ENCODE measurements around the gene SEMA4B. TPM values are rescaled to one million over a fixed set of nuclear protein-coding genes. Genes with fewer than 3 reads are reported as not detected.
"Not testable (repeated sequence)": the region's sequence is repeated elsewhere in the genome, so short reads cannot be mapped to it uniquely, and the experiment has no call there.

Gene SEMA4B
- total RNA-seq, 1 donor from 2014 or later, result 85.1 TPM

DNA sequence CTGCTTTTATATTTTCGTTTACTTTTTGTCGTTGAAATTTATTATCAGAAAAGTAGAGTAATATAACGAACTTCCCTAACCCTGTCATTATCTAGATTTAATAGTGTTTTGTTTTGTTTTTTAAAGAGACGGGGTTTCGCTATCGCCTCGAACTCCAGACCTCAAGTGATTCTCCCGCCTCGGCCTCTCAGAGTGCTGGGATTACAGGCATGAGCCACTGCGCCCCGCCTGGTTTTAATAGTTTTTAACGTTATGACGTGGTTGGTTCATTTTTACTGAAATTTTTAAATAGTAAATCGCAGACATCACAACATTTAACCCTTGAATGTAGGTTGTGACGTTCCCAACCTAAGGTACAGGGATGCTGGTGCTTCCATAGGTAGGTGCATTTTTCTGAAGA is 65.4 kb downstream of the SEMA4B start:
- H3K36me3 Mint-ChIP-seq (ENCODE audit: low read depth), result peaks cover 43% of the 10 kb centered on the region
- ChIA-PET CTCF (interaction anchor here (1.4 kb wide), 1 partner anchor 17 kb away, joined by 3 read pairs; the partner anchor contains the start of gene TTLL13), POLR2A (interaction anchor here (0.6 to 2.4 kb wide), 8 partner anchors 17 to 666 kb away, joined by 3 to 43 read pairs (median 8); partner anchors contain the start of genes CIB1, GDPGP1, HDDC3 and IQGAP1)
- H3K27ac Mint-ChIP-seq, result peak overlapping the region; percentile 91
- ATAC-seq (ENCODE audit: low read depth) (no peak), DNase-seq (no peak)
- no peaks in the 10 kb centered on the region for H3K27me3 Mint-ChIP-seq
- no peaks in the 10 kb centered on the region for H3K9me3 Mint-ChIP-seq
- peak overlapping the region; percentile 93 for H3K4me3 Mint-ChIP-seq
- intact Hi-C loops (cut with micrococcal nuclease), result no loop called here
- TF ChIP-seq CTCF (IDR thresholded peaks at IDR 0.05), result no peak
- peaks cover 56% of the 10 kb centered on the region for H3K4me1 Mint-ChIP-seq

GRCh38 chr15:90268415-90268814 is 67.3 kb downstream of the SEMA4B start:
- Mint-ChIP-seq H3K4me1 (peaks cover 65% of the 10 kb centered on the region), H3K9me3 (no peaks in the 10 kb centered on the region), H3K4me3 (peak overlapping the region; percentile 50), H3K36me3 (ENCODE audit: low read depth) (peaks cover 63% of the 10 kb centered on the region), H3K27ac (no peak overlapping the region), H3K27me3 (no peaks in the 10 kb centered on the region)
- no peak for DNase-seq
- POLR2A ChIA-PET, result interaction anchor here (0.7 kb wide), 4 partner anchors 11 to 173 kb away, joined by 3 to 12 read pairs (median 8); no protein-coding TSS in a partner anchor
- intact Hi-C loops (cut with micrococcal nuclease), result no loop called here
- TF ChIP-seq CTCF (IDR thresholded peaks at IDR 0.05), result no peak
- ATAC-seq (ENCODE audit: low read depth), result no peak
- CTCF ChIA-PET, result interaction anchor here (1.2 kb wide), 1 partner anchor 24 kb away, joined by 5 read pairs; no protein-coding TSS in a partner anchor

GRCh38 chr15:90270502-90271150 is 69.5 kb downstream of the SEMA4B start:
- H3K9me3 Mint-ChIP-seq, result no peaks in the 10 kb centered on the region
- H3K36me3 Mint-ChIP-seq (ENCODE audit: low read depth), result peaks cover 78% of the 10 kb centered on the region
- CTCF ChIA-PET, result no interaction called here
- no peak for TF ChIP-seq CTCF (IDR thresholded peaks at IDR 0.05)
- ATAC-seq (ENCODE audit: low read depth), result no peak
- POLR2A ChIA-PET, result interaction anchor here (1.5 kb wide), 1 partner anchor 36 kb away, joined by 4 read pairs; the partner anchor contains the start of gene GDPGP1
- H3K27me3 Mint-ChIP-seq, result no peaks in the 10 kb centered on the region
- peaks cover 51% of the 10 kb centered on the region for H3K4me1 Mint-ChIP-seq
- H3K4me3 Mint-ChIP-seq, result no peak overlapping the region
- intact Hi-C loops (cut with micrococcal nuclease), result no loop called here
- DNase-seq, result no peak
- H3K27ac Mint-ChIP-seq, result no peak overlapping the region

DNA sequence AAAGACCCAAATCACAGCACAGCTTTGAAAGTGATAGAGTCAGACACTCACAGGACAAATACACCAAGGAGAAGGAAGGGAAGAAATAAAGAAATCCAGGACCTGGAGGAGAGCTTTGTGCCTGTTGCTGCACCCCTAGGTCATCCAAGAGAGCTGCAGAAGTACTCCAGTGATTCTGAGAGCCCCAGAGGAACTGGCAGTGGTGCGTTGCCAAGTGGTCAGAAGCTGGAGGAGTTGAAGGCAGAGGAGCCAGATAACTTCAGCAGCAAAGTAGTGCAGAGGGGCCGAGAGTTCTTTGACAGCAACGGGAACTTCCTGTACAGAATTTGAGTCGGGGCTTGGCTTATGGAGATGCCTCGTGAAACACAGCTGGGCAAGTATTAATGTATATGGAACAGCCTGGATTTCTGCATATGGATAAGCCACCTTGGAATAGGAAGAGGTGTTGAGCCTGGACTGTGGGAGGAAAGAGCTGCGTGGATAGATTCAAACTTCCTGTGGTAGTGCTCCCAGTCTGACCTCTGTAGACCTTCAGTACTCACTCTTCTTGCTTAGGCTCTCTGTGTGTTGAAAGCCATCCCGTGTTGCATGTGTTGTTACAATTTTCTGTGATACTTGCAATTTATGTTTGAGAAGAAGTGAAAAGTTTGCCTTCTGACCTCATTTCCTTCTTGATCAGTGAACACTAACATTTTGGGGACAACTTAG is 70.5 kb downstream of the SEMA4B start:
- intact Hi-C loops (cut with micrococcal nuclease), result no loop called here
- no peak for DNase-seq
- peaks cover 77% of the 10 kb centered on the region for H3K36me3 Mint-ChIP-seq (ENCODE audit: low read depth)
- ChIA-PET CTCF (no interaction called here), POLR2A (interaction anchor here (0.6 to 1.5 kb wide), 2 partner anchors 37 to 180 kb away, joined by 4 to 6 read pairs; partner anchors contain the start of gene GDPGP1)
- peak overlapping the region; percentile 8 for H3K27ac Mint-ChIP-seq
- H3K9me3 Mint-ChIP-seq, result no peaks in the 10 kb centered on the region
- no peak overlapping the region for H3K4me3 Mint-ChIP-seq
- peaks cover 46% of the 10 kb centered on the region for H3K4me1 Mint-ChIP-seq
- no peak for TF ChIP-seq CTCF (IDR thresholded peaks at IDR 0.05)
- no peak for ATAC-seq (ENCODE audit: low read depth)
- H3K27me3 Mint-ChIP-seq, result no peaks in the 10 kb centered on the region

DNA sequence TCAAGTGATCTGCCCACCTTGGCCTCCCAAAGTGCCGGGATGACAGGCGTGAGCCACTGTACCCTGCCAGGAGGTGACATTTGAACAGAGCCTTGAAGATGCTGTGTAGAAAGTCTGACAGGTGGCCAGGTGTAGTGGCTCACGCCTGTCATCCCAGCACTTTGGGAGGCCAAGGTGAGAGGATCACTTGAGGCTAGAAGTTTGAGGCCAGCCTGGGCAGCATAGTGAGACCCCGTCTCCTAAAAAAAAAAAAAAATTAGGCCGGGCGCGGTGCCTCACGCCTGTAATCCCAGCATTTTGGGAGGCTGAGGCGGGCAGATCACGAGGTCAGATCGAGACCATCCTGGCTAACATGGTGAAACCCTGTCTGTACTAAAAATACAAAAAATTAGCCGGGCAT is 77.3 kb downstream of the SEMA4B start:
- H3K4me1 Mint-ChIP-seq; CTCF ChIA-PET; intact Hi-C loops (cut with micrococcal nuclease); POLR2A ChIA-PET; H3K27ac Mint-ChIP-seq; ATAC-seq (ENCODE audit: low read depth); DNase-seq; H3K4me3 Mint-ChIP-seq; H3K27me3 Mint-ChIP-seq; H3K9me3 Mint-ChIP-seq: not testable (repeated sequence)
- peaks cover 20% of the 10 kb centered on the region for H3K36me3 Mint-ChIP-seq (ENCODE audit: low read depth)

Other genes starting within 250 kb of the SEMA4B start
- 36.2 and 45.5 TPM in 2 replicates for gene ZNF710, start 200.0 kb upstream of the SEMA4B start, total RNA-seq
- 49.1 and 51.2 TPM in 2 replicates for gene IDH2, start 98.9 kb upstream of the SEMA4B start, total RNA-seq
- 96.6 and 105 TPM in 2 replicates for gene CIB1, start 32.6 kb downstream of the SEMA4B start, total RNA-seq
- 6.1 and 6.2 TPM in 2 replicates for gene GDPGP1, start 32.9 kb downstream of the SEMA4B start, total RNA-seq
- gene TTLL13, start 48.2 kb downstream of the SEMA4B start, total RNA-seq, result 0.49 and 2.2 TPM in 2 replicates
- gene NGRN, start 64.3 kb downstream of the SEMA4B start, total RNA-seq, result 32.8 and 34.1 TPM in 2 replicates
- gene ZNF774, start 151.0 kb downstream of the SEMA4B start, total RNA-seq, result 1.3 and 2.9 TPM in 2 replicates
- 187 and 227 TPM in 2 replicates for gene IQGAP1, start 186.9 kb downstream of the SEMA4B start, total RNA-seq

Measured in activated B cell treated with CpG ODN at 0.5 μM for 24 hours (primary cell).